GM19395 (cell line): ENCODE measurements around the gene MCC.

ENCODE experiments used
- ATAC-seq: cut with Tn5 transposase; IDR thresholded peaks from one replicate; pipeline ENCODE4 v1.9.1; 2021; ENCODE audit warnings: mild to moderate bottlenecking, moderate library complexity; ENCODE audit not compliant: unreplicated experiment

Gene MCC

GRCh38 chr5:113373426-113373825 lies 114.8 kb downstream of the MCC start:
- no peak for ATAC-seq

- no peak for ATAC-seq
These were observed 116.5 kb downstream of the MCC start for GRCh38 chr5:113371721-113372196.

- no peak for ATAC-seq
These were observed 120.7 kb downstream of the MCC start for GRCh38 chr5:113367586-113367985.

GRCh38 chr5:113364466-113364865 lies 123.8 kb downstream of the MCC start:
- ATAC-seq, result no peak

GRCh38 chr5:113361701-113362100 lies 126.6 kb downstream of the MCC start:
- ATAC-seq, result no peak

- no peak for ATAC-seq
These were observed 128.8 kb downstream of the MCC start for GRCh38 chr5:113359419-113359818.

- ATAC-seq, result no peak
These were observed 129.6 kb downstream of the MCC start for GRCh38 chr5:113358696-113359095.

GRCh38 chr5:113357696-113358476 lies 130.4 kb downstream of the MCC start:
- no peak for ATAC-seq

- ATAC-seq, result no peak
These were observed 131.8 kb downstream of the MCC start for GRCh38 chr5:113356487-113356886.

- ATAC-seq, result no peak
These were observed 134.2 kb downstream of the MCC start for GRCh38 chr5:113354055-113354454.

- no peak for ATAC-seq
These were observed 140.7 kb downstream of the MCC start for GRCh38 chr5:113347572-113347971.

- no peak for ATAC-seq
These were observed 143.0 kb downstream of the MCC start for GRCh38 chr5:113344973-113345940.

GRCh38 chr5:113343343-113343742 lies 144.9 kb downstream of the MCC start:
- no peak for ATAC-seq

- no peak for ATAC-seq
These were observed 147.7 kb downstream of the MCC start for GRCh38 chr5:113340537-113340936.

GRCh38 chr5:113338628-113339027 lies 149.6 kb downstream of the MCC start:
- ATAC-seq, result no peak

GRCh38 chr5:113337515-113338415 lies 150.5 kb downstream of the MCC start:
- ATAC-seq, result no peak

- no peak for ATAC-seq
These were observed 151.3 kb downstream of the MCC start for GRCh38 chr5:113336975-113337374.

- ATAC-seq, result no peak
These were observed 154.8 kb downstream of the MCC start for GRCh38 chr5:113333411-113333810.

- no peak for ATAC-seq
These were observed 157.1 kb downstream of the MCC start for GRCh38 chr5:113331209-113331551.

GRCh38 chr5:113330533-113331208 lies 157.6 kb downstream of the MCC start:
- ATAC-seq, result peak; percentile 83
